GM18858 (cell line): ENCODE results near the gene LRRC4B.

ENCODE experiments used
- ATAC-seq: cut with Tn5 transposase; IDR thresholded peaks from one replicate; pipeline ENCODE4 v1.9.1; 2021; ENCODE audit not compliant: unreplicated experiment

The LRRC4B gene

GRCh38 chr19:50573741-50574461 is 5.7 kb upstream of the LRRC4B start:
- ATAC-seq: no peak

- no peak for ATAC-seq
Observed at GRCh38 chr19:50570997-50571396, 2.8 kb upstream of the LRRC4B start.

GRCh38 chr19:50569938-50570540 is 1.8 kb upstream of the LRRC4B start:
- no peak for ATAC-seq

- ATAC-seq: no peak
Observed at GRCh38 chr19:50568728-50569698, 778 bp upstream of the LRRC4B start.

GRCh38 chr19:50567052-50567841 is 988 bp downstream of the LRRC4B start:
- no peak for ATAC-seq

- ATAC-seq: no peak
Observed at GRCh38 chr19:50565984-50566903, 2.0 kb downstream of the LRRC4B start.

GRCh38 chr19:50564229-50565105 is 3.8 kb downstream of the LRRC4B start:
- no peak for ATAC-seq

GRCh38 chr19:50563597-50563996 is 4.6 kb downstream of the LRRC4B start:
- no peak for ATAC-seq

- ATAC-seq: no peak
Observed at GRCh38 chr19:50562996-50563395, 5.2 kb downstream of the LRRC4B start.

GRCh38 chr19:50562329-50562728 is 5.9 kb downstream of the LRRC4B start:
- ATAC-seq: no peak

- no peak for ATAC-seq
Observed at GRCh38 chr19:50559636-50560035, 8.6 kb downstream of the LRRC4B start.

GRCh38 chr19:50558449-50558848 is 9.8 kb downstream of the LRRC4B start:
- no peak for ATAC-seq

- ATAC-seq: no peak
Observed at GRCh38 chr19:50558039-50558438, 10.2 kb downstream of the LRRC4B start.

- ATAC-seq: no peak
Observed at GRCh38 chr19:50557009-50557613, 11.1 kb downstream of the LRRC4B start.

- no peak for ATAC-seq
Observed at GRCh38 chr19:50556282-50557008, 11.8 kb downstream of the LRRC4B start.

GRCh38 chr19:50555450-50556281 is 12.6 kb downstream of the LRRC4B start:
- no peak for ATAC-seq

GRCh38 chr19:50555033-50555432 is 13.2 kb downstream of the LRRC4B start:
- no peak for ATAC-seq
